ENCODE data around the gene VAT1. TPM values are rescaled to one million over a fixed set of nuclear protein-coding genes. Genes with fewer than 3 reads are reported as not detected.
A peak's percentile ranks its signal among the peaks of the same experiment; 100 is the strongest.

The VAT1 gene
- total RNA-seq, 1 donor from 2014 or later: 413 TPM

DNA sequence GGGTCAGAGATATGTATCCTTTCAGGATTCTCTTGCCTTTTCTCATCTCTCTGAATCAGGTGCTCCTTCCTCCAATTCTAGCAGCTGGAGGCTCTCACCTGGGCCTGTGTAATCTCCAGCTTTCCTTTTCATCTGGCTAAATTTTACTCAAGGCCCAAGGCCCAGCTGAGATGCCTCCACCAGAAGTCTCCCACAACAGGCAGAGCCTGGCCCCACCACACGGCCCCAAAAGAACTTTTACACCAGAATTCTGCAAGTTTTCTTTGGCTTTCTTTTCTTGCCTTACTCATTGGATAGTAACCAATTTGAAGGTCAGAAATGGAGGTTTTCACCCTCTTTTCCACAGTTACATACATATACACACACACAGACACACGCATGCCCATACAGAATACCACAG is 17.5 kb upstream of the VAT1 start:
- peaks cover 2% of the 10 kb centered on the region for H3K27me3 Mint-ChIP-seq (ENCODE audit: low read depth, unreplicated experiment)
- H2AFZ ChIP-seq (ENCODE audit: low read depth, low read length): no peak overlapping the region
- no peaks in the 10 kb centered on the region for H3K36me3 ChIP-seq (ENCODE audit: insufficient read depth, low read length)
- no peak for FAIRE-seq
- no peak for TF ChIP-seq EZH2 (IDR thresholded peaks at IDR 0.05; ENCODE audit: insufficient read depth, low read length)
- TF ChIP-seq, protein P1, sequence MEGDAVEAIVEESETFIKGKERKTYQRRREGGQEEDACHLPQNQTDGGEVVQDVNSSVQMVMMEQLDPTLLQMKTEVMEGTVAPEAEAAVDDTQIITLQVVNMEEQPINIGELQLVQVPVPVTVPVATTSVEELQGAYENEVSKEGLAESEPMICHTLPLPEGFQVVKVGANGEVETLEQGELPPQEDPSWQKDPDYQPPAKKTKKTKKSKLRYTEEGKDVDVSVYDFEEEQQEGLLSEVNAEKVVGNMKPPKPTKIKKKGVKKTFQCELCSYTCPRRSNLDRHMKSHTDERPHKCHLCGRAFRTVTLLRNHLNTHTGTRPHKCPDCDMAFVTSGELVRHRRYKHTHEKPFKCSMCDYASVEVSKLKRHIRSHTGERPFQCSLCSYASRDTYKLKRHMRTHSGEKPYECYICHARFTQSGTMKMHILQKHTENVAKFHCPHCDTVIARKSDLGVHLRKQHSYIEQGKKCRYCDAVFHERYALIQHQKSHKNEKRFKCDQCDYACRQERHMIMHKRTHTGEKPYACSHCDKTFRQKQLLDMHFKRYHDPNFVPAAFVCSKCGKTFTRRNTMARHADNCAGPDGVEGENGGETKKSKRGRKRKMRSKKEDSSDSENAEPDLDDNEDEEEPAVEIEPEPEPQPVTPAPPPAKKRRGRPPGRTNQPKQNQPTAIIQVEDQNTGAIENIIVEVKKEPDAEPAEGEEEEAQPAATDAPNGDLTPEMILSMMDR (IDR thresholded peaks at IDR 0.05; ENCODE audit: insufficient read depth, low read depth, low read length): no peak
- no peaks in the 10 kb centered on the region for H3K9me3 ChIP-seq (ENCODE audit: insufficient read depth, low read depth, low read length)
- no peak overlapping the region for H3K4me3 Mint-ChIP-seq (ENCODE audit: unreplicated experiment)
- no peak overlapping the region for H3K9ac ChIP-seq (ENCODE audit: low read length)
- H3K27ac Mint-ChIP-seq (ENCODE audit: unreplicated experiment): no peak overlapping the region
- no peak for DNase-seq (ENCODE audit: low read depth)
- no peaks in the 10 kb centered on the region for H3K9me3 Mint-ChIP-seq (ENCODE audit: unreplicated experiment)
- peaks cover 11% of the 10 kb centered on the region for H3K4me1 Mint-ChIP-seq (ENCODE audit: low read depth, unreplicated experiment)
- H3K36me3 Mint-ChIP-seq (ENCODE audit: low read depth, unreplicated experiment): no peaks in the 10 kb centered on the region
- H4K20me1 ChIP-seq (ENCODE audit: insufficient read depth, low read length): no peaks in the 10 kb centered on the region
- H3K27ac ChIP-seq (ENCODE audit: low read depth, low read length): no peak overlapping the region
- H3K79me2 ChIP-seq (ENCODE audit: insufficient read depth, low read length): no peaks in the 10 kb centered on the region
- no peak overlapping the region for H3K4me2 ChIP-seq (ENCODE audit: low read length)
- no peak overlapping the region for H3K4me3 ChIP-seq (ENCODE audit: insufficient read depth, low read depth, low read length)
- no peaks in the 10 kb centered on the region for H3K27me3 ChIP-seq (ENCODE audit: insufficient read depth, low read length)
- no peaks in the 10 kb centered on the region for H3K4me1 ChIP-seq (ENCODE audit: insufficient read depth, low read length)

DNA sequence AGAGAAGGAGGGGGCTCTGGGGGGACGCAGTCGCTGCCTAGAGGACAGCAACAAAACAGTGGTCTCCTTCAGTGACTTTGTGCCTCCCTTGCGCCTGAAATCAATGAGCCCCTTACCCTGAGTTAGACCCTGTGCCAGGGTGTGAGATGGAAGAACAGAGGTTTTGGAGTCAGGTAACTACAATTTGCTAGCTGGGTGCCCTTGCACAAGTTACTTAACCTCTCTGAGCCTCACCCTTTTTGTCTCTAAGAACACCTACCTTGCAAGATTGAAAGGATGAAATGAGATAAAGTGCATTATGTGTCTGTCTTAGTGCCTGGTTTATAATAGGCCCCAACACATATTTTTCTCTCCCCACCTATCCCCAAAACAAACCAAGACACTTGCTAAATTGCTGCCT is 12.7 kb upstream of the VAT1 start:
- H3K4me3 ChIP-seq (ENCODE audit: insufficient read depth, low read depth, low read length): no peak overlapping the region
- Mint-ChIP-seq H3K27ac (ENCODE audit: unreplicated experiment) (no peak overlapping the region), H3K4me1 (ENCODE audit: low read depth, unreplicated experiment) (peaks cover 18% of the 10 kb centered on the region), H3K27me3 (ENCODE audit: low read depth, unreplicated experiment) (peaks cover 2% of the 10 kb centered on the region), H3K36me3 (ENCODE audit: low read depth, unreplicated experiment) (no peaks in the 10 kb centered on the region), H3K4me3 (ENCODE audit: unreplicated experiment) (no peak overlapping the region), H3K9me3 (ENCODE audit: unreplicated experiment) (no peaks in the 10 kb centered on the region)
- H3K9me3 ChIP-seq (ENCODE audit: insufficient read depth, low read depth, low read length): no peaks in the 10 kb centered on the region
- H3K4me2 ChIP-seq (ENCODE audit: low read length): no peak overlapping the region
- H3K79me2 ChIP-seq (ENCODE audit: insufficient read depth, low read length): no peaks in the 10 kb centered on the region
- H3K4me1 ChIP-seq (ENCODE audit: insufficient read depth, low read length): no peaks in the 10 kb centered on the region
- TF ChIP-seq EZH2 (IDR thresholded peaks at IDR 0.05; ENCODE audit: insufficient read depth, low read length): no peak
- TF ChIP-seq, protein P1 (IDR thresholded peaks at IDR 0.05; ENCODE audit: insufficient read depth, low read depth, low read length): no peak
- H3K27ac ChIP-seq (ENCODE audit: low read depth, low read length): no peak overlapping the region
- H3K9ac ChIP-seq (ENCODE audit: low read length): no peak overlapping the region
- no peaks in the 10 kb centered on the region for H4K20me1 ChIP-seq (ENCODE audit: insufficient read depth, low read length)
- no peaks in the 10 kb centered on the region for H3K36me3 ChIP-seq (ENCODE audit: insufficient read depth, low read length)
- DNase-seq (ENCODE audit: low read depth) (no peak), FAIRE-seq (no peak)
- no peaks in the 10 kb centered on the region for H3K27me3 ChIP-seq (ENCODE audit: insufficient read depth, low read length)
- H2AFZ ChIP-seq (ENCODE audit: low read depth, low read length): no peak overlapping the region

DNA sequence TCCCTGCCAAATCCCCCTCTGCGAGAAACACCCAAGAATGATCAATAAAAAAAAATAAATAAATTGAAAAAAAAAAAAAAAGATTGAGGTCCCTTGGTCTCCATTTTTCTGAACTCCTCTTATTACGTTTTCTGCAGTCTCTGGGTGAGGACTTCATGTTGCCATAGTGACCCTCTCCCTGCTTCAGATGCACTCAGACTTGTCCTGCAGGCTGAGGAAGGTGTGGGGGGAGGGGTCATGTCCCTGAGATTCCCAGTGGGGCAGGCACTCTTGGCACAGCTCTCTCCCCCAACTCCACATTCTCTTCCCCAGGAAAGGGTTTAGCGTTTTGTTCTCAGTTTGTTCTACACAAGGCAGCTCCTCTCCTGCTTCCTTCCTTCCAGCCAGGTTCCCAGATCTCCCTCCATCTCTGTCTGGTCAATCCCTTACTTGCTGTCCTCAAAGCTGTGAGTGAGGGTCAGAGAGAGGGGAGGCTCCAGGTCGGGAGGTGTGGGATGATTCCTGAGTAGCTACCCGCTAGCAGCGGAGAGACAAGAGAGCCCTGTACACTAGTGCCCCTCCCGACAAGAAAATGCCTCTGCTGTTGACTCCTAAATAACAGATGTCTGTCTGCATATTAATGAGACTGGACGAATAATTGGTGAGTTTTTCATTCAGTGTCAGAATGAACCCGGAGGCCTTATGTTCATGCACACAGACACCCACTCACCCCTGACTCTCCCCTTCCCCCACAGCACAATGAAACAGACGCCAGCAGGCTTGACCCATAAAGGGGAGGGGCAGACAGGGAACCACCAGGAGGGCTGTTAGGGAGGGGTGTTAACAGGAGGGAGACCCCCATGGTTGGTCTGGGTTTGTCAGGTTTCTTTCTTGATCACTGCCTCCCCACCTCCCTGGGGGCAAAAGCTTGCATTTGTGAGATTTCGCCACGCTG is 12.0 kb upstream of the VAT1 start:
- no peak for TF ChIP-seq EZH2 (IDR thresholded peaks at IDR 0.05; ENCODE audit: insufficient read depth, low read length)
- TF ChIP-seq, protein P1 (IDR thresholded peaks at IDR 0.05; ENCODE audit: insufficient read depth, low read depth, low read length): no peak
- peaks cover 18% of the 10 kb centered on the region for H3K4me1 Mint-ChIP-seq (ENCODE audit: low read depth, unreplicated experiment)
- H3K4me1 ChIP-seq (ENCODE audit: insufficient read depth, low read length): no peaks in the 10 kb centered on the region
- H3K36me3 ChIP-seq (ENCODE audit: insufficient read depth, low read length): no peaks in the 10 kb centered on the region
- no peak for FAIRE-seq
- H3K4me3 ChIP-seq (ENCODE audit: insufficient read depth, low read depth, low read length): no peak overlapping the region
- no peak for DNase-seq (ENCODE audit: low read depth)
- H3K27me3 ChIP-seq (ENCODE audit: insufficient read depth, low read length): no peaks in the 10 kb centered on the region
- H3K27ac Mint-ChIP-seq (ENCODE audit: unreplicated experiment): no peak overlapping the region
- no peak overlapping the region for H3K27ac ChIP-seq (ENCODE audit: low read depth, low read length)
- peak overlapping the region; percentile 69 for H2AFZ ChIP-seq (ENCODE audit: low read depth, low read length)
- no peaks in the 10 kb centered on the region for H4K20me1 ChIP-seq (ENCODE audit: insufficient read depth, low read length)
- H3K9me3 ChIP-seq (ENCODE audit: insufficient read depth, low read depth, low read length): no peaks in the 10 kb centered on the region
- peak overlapping the region; percentile 20 for H3K4me2 ChIP-seq (ENCODE audit: low read length)
- no peaks in the 10 kb centered on the region for H3K79me2 ChIP-seq (ENCODE audit: insufficient read depth, low read length)
- H3K9me3 Mint-ChIP-seq (ENCODE audit: unreplicated experiment): no peaks in the 10 kb centered on the region
- no peak overlapping the region for H3K9ac ChIP-seq (ENCODE audit: low read length)
- H3K27me3 Mint-ChIP-seq (ENCODE audit: low read depth, unreplicated experiment): peaks cover under 1% of the 10 kb centered on the region
- H3K4me3 Mint-ChIP-seq (ENCODE audit: unreplicated experiment): no peak overlapping the region
- no peaks in the 10 kb centered on the region for H3K36me3 Mint-ChIP-seq (ENCODE audit: low read depth, unreplicated experiment)

Data from astrocyte (in vitro differentiated cells and primary cell).